Spleen (tissue), 11 donors: ENCODE results near the gene TMEM151A. TPM values are rescaled to one million over a fixed set of nuclear protein-coding genes. Genes with fewer than 3 reads are reported as not detected.

Source experiments
- DNase-seq: peaks from one replicate; pipeline ENCODE4 v3.0.0-alpha.2; 2020
- H3K27ac ChIP-seq, 8 donors: fragments of 200-600 bp; sonication (generic) in 7 of 8; 1 replicate in 4 of 8; 2 replicates in 4 of 8; pipeline versions ENCODE4 v1.5.0 to v1.8.0; 2016 to 2021; ENCODE audit warnings: inconsistent platforms in 4 of 8, mild to moderate bottlenecking in 4 of 8, moderate library complexity in 1 of 8
- H3K27me3 ChIP-seq, 7 donors: fragments of 200-600 bp; sonication (generic) in 6 of 7; replicated peaks in 1 of 7; 1 replicate in 4 of 7; 2 replicates in 3 of 7; pipeline versions ENCODE4 v1.5.0 to v1.8.0; 2016 to 2021; ENCODE audit warnings: inconsistent platforms in 3 of 7, mild to moderate bottlenecking in 1 of 7
- H3K36me3 ChIP-seq, 6 donors: fragments of 200-600 bp; sonication (generic) in 5 of 6; 1 replicate in 4 of 6; 2 replicates in 2 of 6; pipeline versions ENCODE4 v1.5.0 to v1.8.0; 2016 to 2021; ENCODE audit warnings: inconsistent platforms in 2 of 6
- H3K4me1 ChIP-seq, 6 donors: fragments of 200-600 bp; sonication (generic) in 5 of 6; 1 replicate in 3 of 6; 2 replicates in 3 of 6; pipeline versions ENCODE4 v1.5.0 to v1.8.0; 2016 to 2021; ENCODE audit warnings: inconsistent platforms in 3 of 6
- H3K4me3 ChIP-seq, 8 donors: fragments of 200-600 bp; sonication (generic) in 7 of 8; 1 replicate in 4 of 8; 2 replicates in 4 of 8; pipeline versions ENCODE4 v1.5.0 to v1.8.0; 2016 to 2021; ENCODE audit warnings: inconsistent platforms in 4 of 8, mild to moderate bottlenecking in 4 of 8, moderate library complexity in 2 of 8
- H3K9me3 ChIP-seq, 8 donors: fragments of 200-600 bp; sonication (generic) in 7 of 8; 1 replicate in 4 of 8; 2 replicates in 4 of 8; pipeline versions ENCODE4 v1.5.0 to v1.8.0; 2016 to 2021; ENCODE audit warnings: inconsistent platforms in 4 of 8
- CTCF ChIP-seq, 11 experiments: fragments of 200-600 bp in 7 of 11; fragments of 450-650 bp in 4 of 11; sonication (generic) in 4 of 11; IDR thresholded peaks in 8 of 11; conservative IDR thresholded peaks in 3 of 11; 1 replicate in 7 of 11; 2 replicates in 4 of 11; pipeline versions ENCODE4 v1.4.0 to v1.8.0; 2016 to 2021; ENCODE audit warnings: antibody characterized with exemption in 11 of 11, inconsistent platforms in 4 of 11, mild to moderate bottlenecking in 1 of 11
- POLR2A ChIP-seq, 3 donors: fragments of 450-650 bp; IDR thresholded peaks; one replicate each; pipeline ENCODE4 v1.5.1; 2017; ENCODE audit warnings: antibody characterized with exemption in 3 of 3, mild to moderate bottlenecking in 1 of 3
- POLR2AphosphoS5 ChIP-seq, 3 donors: sonication (generic); formaldehyde crosslinking; IDR thresholded peaks; one replicate each; pipeline ENCODE4 v1.5.1; 2017; ENCODE audit warnings: antibody characterized with exemption in 3 of 3
- WGBS, 5 donors: extraction: QIAGEN DNeasy Blood & Tissue Kit in 3 of 5; methylation state at CpG; one replicate each; pipeline versions ENCODE4 v1.1.5 to v1.1.7; 2013 to 2018; 5-methylcytosine and 5-hydroxymethylcytosine counted together
- intact Hi-C: fragments of 100-400 bp; cut with DNase I; formaldehyde crosslinking; loops from one replicate; pipeline ENCODE4 v1.15.0; 2023; ENCODE audit warnings: low total_unique reads
- polyA plus RNA-seq, 3 donors: library from polyadenylated mRNA; stranded (reverse); fragments of 200-250 nt; gene quantifications; one replicate each; pipeline ENCODE4 v1.2.1, GENCODE V29; 2013
- total RNA-seq, 7 donors: library from RNA; depleted of rRNA in 3 of 7; stranded (reverse); fragments of >200 nt in 3 of 7; fragmentation: NEBNext Ultra II Directional in 4 of 7; extraction: Animal tissue kit (Norgen Biotek cat#: 25700) in 4 of 7; gene quantifications; one replicate each; pipeline versions ENCODE4 v1.1.0 to v1.2.1, GENCODE V29; 2016 to 2021
- donor health status: healthy with polysubstance abuse.
- donor health status: DM: no; HTN: no; CAD: no; lungs with moderate emphysema.
- donor health status: DM: no; HTN: no; CAD: no.
- donor health status: Bipolar disorder and iron deficiency.
- donor health status: healthy.
- donor health status: DM: no; HTN: no; CAD: no.
- donor health status: DM: yes; HTN: yes; CAD: no.

Gene TMEM151A
- total and polyA plus RNA-seq, 10 donors: 0.02 to 0.34 (median 0.02) TPM; not detected in 7

GRCh38 chr11:66287889-66288670, 3.6 kb upstream of the TMEM151A start:
- intact Hi-C loops: no loop called here
- Histone ChIP-seq H3K4me1 (peaks cover 18 to 78% (median 44%) of the 10 kb centered on the region in 6 donors), H3K27me3 (peaks cover 0 to 31% (median 22%) of the 10 kb centered on the region in 7 donors), H3K27ac (peak overlapping the region in 7 of 8 donors; percentile 93 to 96 (median 95)), H3K9me3 (no peaks in the 10 kb centered on the region), H3K36me3 (peaks cover 0 to 27% (median 6%) of the 10 kb centered on the region in 6 donors), H3K4me3 (peak overlapping the region; percentile 68 to 96 (median 86))
- 40 to 55% (median 45%) methylated on average over 16 to 20 of the region's 20 CpGs for WGBS, 5 donors
- DNase-seq: no peak
- TF ChIP-seq POLR2AphosphoS5 (IDR thresholded peaks at IDR 0.05) (peak in 1 of 3 donors; percentile 7), POLR2A (IDR thresholded peaks at IDR 0.05) (no peak), CTCF (IDR thresholded peaks at IDR 0.05 in 8 of 11, conservative IDR thresholded peaks at IDR 0.05 in 3 of 11) (no peak)

GRCh38 chr11:66288671-66289547, 2.8 kb upstream of the TMEM151A start, which contains the start of gene YIF1A:
Gene YIF1A (minus strand): TSS chr11:66289143. CDS start chr11:66288985, 158 bp downstream.
- H3K27ac ChIP-seq: peak within 1 kb of the TSS; percentile 93 to 96 (median 95)
- intact Hi-C loops: no loop called here
- H3K4me1 ChIP-seq: peaks cover 18 to 70% (median 42%) of the 10 kb centered on the region in 6 donors
- TF ChIP-seq CTCF (IDR thresholded peaks at IDR 0.05 in 8 of 11, conservative IDR thresholded peaks at IDR 0.05 in 3 of 11) (peak in 5 of 11 experiments; percentile 9 to 51 (median 32)), POLR2A (IDR thresholded peaks at IDR 0.05) (peak in 2 of 3 donors; percentile 60 to 83), POLR2AphosphoS5 (IDR thresholded peaks at IDR 0.05) (peak; percentile 97 to 98 (median 98))
- 0 to 1% (median 0%) methylated on average over 24 to 87 of the region's 87 CpGs for WGBS, 5 donors
- no peaks in the 10 kb centered on the region for H3K9me3 ChIP-seq
- H3K36me3 ChIP-seq: peaks cover 0 to 23% (median 6%) of the 10 kb centered on the region in 6 donors
- H3K27me3 ChIP-seq: peaks cover 0 to 39% (median 27%) of the 10 kb centered on the region in 7 donors
- peak; percentile 99 for DNase-seq
- H3K4me3 ChIP-seq: peak within 1 kb of the TSS; percentile 68 to 96 (median 86)

GRCh38 chr11:66289548-66290329, 2.0 kb upstream of the TMEM151A start:
- peaks cover 0 to 15% (median 4%) of the 10 kb centered on the region in 6 donors for H3K36me3 ChIP-seq
- H3K4me1 ChIP-seq: peaks cover 18 to 70% (median 42%) of the 10 kb centered on the region in 6 donors
- H3K9me3 ChIP-seq: no peaks in the 10 kb centered on the region
- peaks cover 0 to 48% (median 32%) of the 10 kb centered on the region in 7 donors for H3K27me3 ChIP-seq
- TF ChIP-seq POLR2A (IDR thresholded peaks at IDR 0.05) (no peak), POLR2AphosphoS5 (IDR thresholded peaks at IDR 0.05) (no peak)
- H3K4me3 ChIP-seq: peak overlapping the region; percentile 53 to 96 (median 86)
- H3K27ac ChIP-seq: peak overlapping the region; percentile 51 to 96 (median 95)
- no peak for DNase-seq
- WGBS, 5 donors: 12 to 21% (median 13%) methylated on average over 26 to 36 of the region's 36 CpGs
- intact Hi-C loops: no loop called here

GRCh38 chr11:66290330-66290621, 1.4 kb upstream of the TMEM151A start:
- peak overlapping the region in 1 of 8 donors; percentile 88 for H3K4me3 ChIP-seq
- H3K27me3 ChIP-seq: peaks cover 0 to 53% (median 37%) of the 10 kb centered on the region in 7 donors
- TF ChIP-seq POLR2A (IDR thresholded peaks at IDR 0.05) (no peak), CTCF (IDR thresholded peaks at IDR 0.05 in 8 of 11, conservative IDR thresholded peaks at IDR 0.05 in 3 of 11) (no peak), POLR2AphosphoS5 (IDR thresholded peaks at IDR 0.05) (no peak)
- intact Hi-C loops: no loop called here
- no peaks in the 10 kb centered on the region for H3K9me3 ChIP-seq
- no peak for DNase-seq
- H3K36me3 ChIP-seq: peaks cover 0 to 9% (median under 1%) of the 10 kb centered on the region in 6 donors
- H3K27ac ChIP-seq: no peak overlapping the region
- 77 to 93% (median 81%) methylated on average over 2 of the region's 2 CpGs for WGBS, 5 donors
- H3K4me1 ChIP-seq: peaks cover 18 to 65% (median 42%) of the 10 kb centered on the region in 6 donors
